Measurements from ENCODE around the gene SV2C.

- TF ChIP-seq JUN (CRISPR knock-in tag; IDR thresholded peaks at IDR 0.05) = no peak
- TF ChIP-seq RNF219 (CRISPR knock-in tag; IDR thresholded peaks at IDR 0.05) = no peak
- TF ChIP-seq SP1 (IDR thresholded peaks at IDR 0.05) = no peak
- TF ChIP-seq SP1 (CRISPR knock-in tag; IDR thresholded peaks at IDR 0.05) = no peak
- no peak for TF ChIP-seq E2F1 (CRISPR knock-in tag; IDR thresholded peaks at IDR 0.05)
Observed at GRCh38 chr5:76326577-76327302, 243.6 kb downstream of the SV2C start.
